GM12878 (cell line): ENCODE results near the gene RBBP5. TPM values are rescaled to one million over a fixed set of nuclear protein-coding genes. Genes with fewer than 3 reads are reported as not detected.

Source experiments
- ATAC-seq: fragments of 200-7000 bp; cut with Tn5 transposase; 3 replicates; pipeline ENCODE4 v1.9.1; 2020; ENCODE audit warnings: mild to moderate bottlenecking, moderate library complexity
- BruUV-seq: library from RNA; stranded (reverse); fragments of 400-500 nt; replicated peaks from 2 replicates; lab custom pipeline; 2021; lab: Mats Ljungman, UMichigan
- CTCF ChIA-PET: fragments of 300-600 bp; sonication (Branson Sonifier 250); formaldehyde crosslinking; extraction: SDS; loops from one replicate; lab custom pipeline; 2021; ENCODE audit warnings: inconsistent platforms; lab: Yijun Ruan, JAX
- POLR2A ChIA-PET: fragments of 350-600 bp; formaldehyde crosslinking; extraction: SDS; loops from one replicate; lab custom pipeline; 2021; ENCODE audit warnings: inconsistent platforms; lab: Charles Lee
- RAD21 ChIA-PET: fragments of 300-600 bp; sonication (Branson Sonifier 250); formaldehyde crosslinking; loops from one replicate; lab custom pipeline; 2023; ENCODE audit warnings: antibody characterized with exemption; ENCODE audit not compliant: unreplicated experiment; lab: Charles Lee
- SMC1A ChIA-PET: fragments of 300-600 bp; sonication (Branson Sonifier 250); formaldehyde crosslinking; loops from one replicate; lab custom pipeline; 2023; ENCODE audit not compliant: unreplicated experiment, uncharacterized antibody; lab: Charles Lee
- DNase-seq: peaks from one replicate; pipeline ENCODE4 v3.0.0-alpha.2; 2011; ENCODE audit warnings: low read depth, low spot score
- FAIRE-seq: peaks from 3 replicates; lab custom pipeline; 2011; peaks lifted over from hg19 to GRCh38; lab: Jason Lieb, UNC
- H2AFZ ChIP-seq: 2 replicates; pipeline ENCODE4 v1.6.0; 2011; ENCODE audit warnings: low read depth, low read length, control low read depth; ENCODE audit not compliant: control insufficient read depth
- H3K27ac ChIP-seq: 2 replicates; pipeline ENCODE4 v1.5.1; 2011; ENCODE audit warnings: control low read depth; ENCODE audit not compliant: control insufficient read depth, insufficient read depth
- H3K27me3 ChIP-seq, 2 experiments: replicated peaks in 1 of 2; 2 replicates each; pipeline versions ENCODE4 v1.6.0 to v1.6.1; 2011; ENCODE audit warnings: low read length in 1 of 2; ENCODE audit not compliant: control insufficient read depth in 2 of 2, insufficient read depth in 2 of 2
- H3K36me3 ChIP-seq, 2 experiments: 2 replicates each; pipeline ENCODE4 v1.5.1; 2011; ENCODE audit warnings: low read length in 1 of 2; ENCODE audit not compliant: control insufficient read depth in 2 of 2, insufficient read depth in 2 of 2
- H3K4me1 ChIP-seq: 2 replicates; pipeline ENCODE4 v1.6.1; 2011; ENCODE audit warnings: mild to moderate bottlenecking, low read length, moderate library complexity, mixed read lengths; ENCODE audit not compliant: control insufficient read depth, insufficient read depth
- H3K4me2 ChIP-seq: 2 replicates; pipeline ENCODE4 v1.6.0; 2011; ENCODE audit warnings: control low read depth; ENCODE audit not compliant: control insufficient read depth, insufficient read depth
- H3K4me3 ChIP-seq: fragments of 200-600 bp; sonication (generic); 2 replicates; pipeline ENCODE4 v1.5.1; 2016
- H3K79me2 ChIP-seq: 2 replicates; pipeline ENCODE4 v1.6.0; 2011; ENCODE audit warnings: low read length; ENCODE audit not compliant: control insufficient read depth, insufficient read depth
- H3K9ac ChIP-seq: 2 replicates; pipeline ENCODE4 v1.8.0; 2011; ENCODE audit warnings: low read length, control low read depth, mixed read lengths; ENCODE audit not compliant: control insufficient read depth, insufficient read depth
- H3K9me3 ChIP-seq: replicated peaks from 3 replicates; pipeline ENCODE4 v1.5.1; 2011; ENCODE audit warnings: mild to moderate bottlenecking, low read length; ENCODE audit not compliant: control insufficient read depth, insufficient read depth
- H4K20me1 ChIP-seq: 2 replicates; pipeline ENCODE4 v1.6.0; 2011; ENCODE audit not compliant: control insufficient read depth, insufficient read depth
- JUNB ChIP-seq: IDR thresholded peaks from 2 replicates; pipeline ENCODE4 v1.6.1; 2016; ENCODE audit warnings: antibody characterized with exemption, mild to moderate bottlenecking
- MEF2B ChIP-seq: fragments of 450-650 bp; IDR thresholded peaks from 2 replicates; pipeline ENCODE4 v1.6.1; 2018; ENCODE audit warnings: mild to moderate bottlenecking, moderate library complexity; ENCODE audit not compliant: partially characterized antibody, poor library complexity, severe bottlenecking
- SMC3 ChIP-seq: IDR thresholded peaks from 2 replicates; pipeline ENCODE4 v1.6.1; 2011; ENCODE audit warnings: low read length, improper control_type of control experiment, borderline replicate concordance
- WGBS: methylation state at CpG from one replicate; pipeline ENCODE4 v1.1.6; 2016; ENCODE audit warnings: low lambda C conversion rate; ENCODE audit not compliant: insufficient replicate concordance, insufficient coverage; ENCODE audit errors: missing lambda C conversion rate; 5-methylcytosine and 5-hydroxymethylcytosine counted together
- in situ Hi-C: fragments of 300-500 bp; cut with MboI; formaldehyde crosslinking; loops from 9 replicates; pipeline ENCODE4 v1.14.3; 2018; ENCODE audit warnings: mixed read lengths
- intact Hi-C: fragments of 100-400 bp; cut with micrococcal nuclease; formaldehyde crosslinking; loops from one replicate; pipeline ENCODE4 v1.14.2; 2022; ENCODE audit not compliant: unreplicated experiment
- polyA plus RNA-seq, 11 experiments: library from polyadenylated mRNA; depleted of rRNA in 4 of 11; unstranded in 6 of 11; stranded (reverse) in 5 of 11; fragments of >200 nt; fragmentation: Nextera tagmentation in 4 of 11; fragmentation: Illumina TruSeq in 1 of 11; extraction: Ambion mirVana in 4 of 11; extraction: Trizol in 1 of 11; gene quantifications; 1 replicate in 1 of 11; 2 replicates in 10 of 11; pipeline versions ENCODE4 v1.2.1 to v1.2.3, GENCODE V29; 2011 to 2016; ENCODE audit warnings: inconsistent platforms in 2 of 11, missing spikeins in 2 of 11, low read depth in 1 of 11
- total RNA-seq, 4 experiments: library from RNA; depleted of rRNA in 3 of 4; stranded (reverse); fragments of >200 nt in 3 of 4; fragmentation: Illumina TruSeq in 1 of 4; extraction: Trizol in 1 of 4; gene quantifications; 2 replicates each; pipeline versions ENCODE4 v1.2.1 to v1.2.3, GENCODE V29; 2013 to 2021
- TF ChIP-seq, protein P1 (sequence below): IDR thresholded peaks from 2 replicates; pipeline ENCODE4 v1.6.1; 2012; ENCODE audit warnings: improper control_type of control experiment, low read depth, low read length; ENCODE audit not compliant: insufficient replicate concordance

RBBP5 gene
- total and polyA plus RNA-seq, 10 of the 15 experiments (the other 5 are each of a cell fraction or from before 2014, with no cell fraction given): 10.0 to 20.6 (median 14.8) TPM

DNA sequence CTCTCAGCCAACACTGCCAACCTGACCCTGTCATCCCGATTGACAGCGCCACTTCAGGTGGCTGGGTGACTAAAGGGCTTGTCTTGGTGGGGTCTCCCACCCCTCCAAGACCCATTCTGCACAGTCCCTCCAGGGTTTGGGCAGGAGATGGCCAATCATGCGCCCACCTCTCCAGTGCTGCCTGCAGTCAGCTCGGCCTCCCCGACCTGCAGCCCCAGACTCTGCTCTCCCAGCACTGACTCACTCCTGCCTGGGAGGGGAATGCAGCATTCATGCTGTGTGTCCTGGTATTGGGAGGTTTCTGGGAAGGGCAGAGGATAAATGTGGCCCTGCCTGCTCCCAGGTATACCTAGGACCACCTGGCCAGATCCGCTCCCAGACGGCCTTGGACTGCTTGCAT is 47.3 kb downstream of the RBBP5 start (continued):
- TF ChIP-seq, protein P1, sequence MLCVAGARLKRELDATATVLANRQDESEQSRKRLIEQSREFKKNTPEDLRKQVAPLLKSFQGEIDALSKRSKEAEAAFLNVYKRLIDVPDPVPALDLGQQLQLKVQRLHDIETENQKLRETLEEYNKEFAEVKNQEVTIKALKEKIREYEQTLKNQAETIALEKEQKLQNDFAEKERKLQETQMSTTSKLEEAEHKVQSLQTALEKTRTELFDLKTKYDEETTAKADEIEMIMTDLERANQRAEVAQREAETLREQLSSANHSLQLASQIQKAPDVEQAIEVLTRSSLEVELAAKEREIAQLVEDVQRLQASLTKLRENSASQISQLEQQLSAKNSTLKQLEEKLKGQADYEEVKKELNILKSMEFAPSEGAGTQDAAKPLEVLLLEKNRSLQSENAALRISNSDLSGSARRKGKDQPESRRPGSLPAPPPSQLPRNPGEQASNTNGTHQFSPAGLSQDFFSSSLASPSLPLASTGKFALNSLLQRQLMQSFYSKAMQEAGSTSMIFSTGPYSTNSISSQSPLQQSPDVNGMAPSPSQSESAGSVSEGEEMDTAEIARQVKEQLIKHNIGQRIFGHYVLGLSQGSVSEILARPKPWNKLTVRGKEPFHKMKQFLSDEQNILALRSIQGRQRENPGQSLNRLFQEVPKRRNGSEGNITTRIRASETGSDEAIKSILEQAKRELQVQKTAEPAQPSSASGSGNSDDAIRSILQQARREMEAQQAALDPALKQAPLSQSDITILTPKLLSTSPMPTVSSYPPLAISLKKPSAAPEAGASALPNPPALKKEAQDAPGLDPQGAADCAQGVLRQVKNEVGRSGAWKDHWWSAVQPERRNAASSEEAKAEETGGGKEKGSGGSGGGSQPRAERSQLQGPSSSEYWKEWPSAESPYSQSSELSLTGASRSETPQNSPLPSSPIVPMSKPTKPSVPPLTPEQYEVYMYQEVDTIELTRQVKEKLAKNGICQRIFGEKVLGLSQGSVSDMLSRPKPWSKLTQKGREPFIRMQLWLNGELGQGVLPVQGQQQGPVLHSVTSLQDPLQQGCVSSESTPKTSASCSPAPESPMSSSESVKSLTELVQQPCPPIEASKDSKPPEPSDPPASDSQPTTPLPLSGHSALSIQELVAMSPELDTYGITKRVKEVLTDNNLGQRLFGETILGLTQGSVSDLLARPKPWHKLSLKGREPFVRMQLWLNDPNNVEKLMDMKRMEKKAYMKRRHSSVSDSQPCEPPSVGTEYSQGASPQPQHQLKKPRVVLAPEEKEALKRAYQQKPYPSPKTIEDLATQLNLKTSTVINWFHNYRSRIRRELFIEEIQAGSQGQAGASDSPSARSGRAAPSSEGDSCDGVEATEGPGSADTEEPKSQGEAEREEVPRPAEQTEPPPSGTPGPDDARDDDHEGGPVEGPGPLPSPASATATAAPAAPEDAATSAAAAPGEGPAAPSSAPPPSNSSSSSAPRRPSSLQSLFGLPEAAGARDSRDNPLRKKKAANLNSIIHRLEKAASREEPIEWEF: no peak
- TF ChIP-seq SMC3 (no peak), JUNB (no peak)
- TF ChIP-seq, all 136 proteins: peak for 0

DNA sequence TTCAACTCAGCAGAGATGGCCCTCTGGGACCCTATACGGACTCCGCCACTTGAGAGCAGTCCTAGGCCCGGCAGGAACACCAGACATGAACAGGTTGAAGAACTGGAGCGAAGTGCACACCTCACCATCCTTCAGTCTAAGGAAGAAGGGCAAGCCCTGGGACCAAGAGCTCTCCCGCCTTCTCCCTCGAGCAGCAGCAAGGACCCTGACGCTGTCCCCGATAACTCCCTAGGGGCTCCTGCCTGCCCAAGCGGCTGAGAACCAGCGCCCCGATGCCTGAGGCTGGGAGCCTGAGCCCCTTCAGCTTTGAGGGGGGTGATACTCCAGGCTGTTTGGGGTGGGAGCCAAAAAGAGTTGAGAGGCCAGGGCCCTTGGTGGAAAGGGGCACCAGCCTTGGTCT is 47.7 kb downstream of the RBBP5 start:
- FAIRE-seq: no peak
- Histone ChIP-seq H3K4me1 (no peaks in the 10 kb centered on the region), H4K20me1 (no peaks in the 10 kb centered on the region), H3K36me3 (no peaks in the 10 kb centered on the region), H3K9me3 (no peaks in the 10 kb centered on the region), H3K27me3 (no peaks in the 10 kb centered on the region), H3K27ac (no peak overlapping the region), H3K9ac (no peak overlapping the region), H3K4me2 (no peak overlapping the region), H2AFZ (no peak overlapping the region), H3K79me2 (no peaks in the 10 kb centered on the region), H3K4me3 (no peak overlapping the region)
- no peak for TF ChIP-seq MEF2B
- no peak for ATAC-seq
- in situ Hi-C loops (no loop called here), intact Hi-C loops (no loop called here)
- ChIA-PET POLR2A (no interaction called here), RAD21 (no interaction called here), SMC1A (no interaction called here), CTCF (interaction anchor here (1.1 to 8.9 kb wide), 2 partner anchors 12 to 49 kb away, joined by 3 to 65 read pairs; no protein-coding TSS in a partner anchor)
- 56% methylated on average over 11 of the region's 11 CpGs for WGBS
- DNase-seq: no peak
- BruUV-seq: no TSS peak
